Kidney tubule cell (primary cell): ENCODE measurements around the gene PGA4.
"Not testable (repeated sequence)": the region's sequence is repeated elsewhere in the genome, so short reads cannot be mapped to it uniquely, and the experiment has no call there.

ENCODE experiments used
- DNase-seq: peaks from one replicate; pipeline ENCODE4 v3.0.0-alpha.2; 2018; ENCODE audit warnings: low spot score

The PGA4 gene

DNA sequence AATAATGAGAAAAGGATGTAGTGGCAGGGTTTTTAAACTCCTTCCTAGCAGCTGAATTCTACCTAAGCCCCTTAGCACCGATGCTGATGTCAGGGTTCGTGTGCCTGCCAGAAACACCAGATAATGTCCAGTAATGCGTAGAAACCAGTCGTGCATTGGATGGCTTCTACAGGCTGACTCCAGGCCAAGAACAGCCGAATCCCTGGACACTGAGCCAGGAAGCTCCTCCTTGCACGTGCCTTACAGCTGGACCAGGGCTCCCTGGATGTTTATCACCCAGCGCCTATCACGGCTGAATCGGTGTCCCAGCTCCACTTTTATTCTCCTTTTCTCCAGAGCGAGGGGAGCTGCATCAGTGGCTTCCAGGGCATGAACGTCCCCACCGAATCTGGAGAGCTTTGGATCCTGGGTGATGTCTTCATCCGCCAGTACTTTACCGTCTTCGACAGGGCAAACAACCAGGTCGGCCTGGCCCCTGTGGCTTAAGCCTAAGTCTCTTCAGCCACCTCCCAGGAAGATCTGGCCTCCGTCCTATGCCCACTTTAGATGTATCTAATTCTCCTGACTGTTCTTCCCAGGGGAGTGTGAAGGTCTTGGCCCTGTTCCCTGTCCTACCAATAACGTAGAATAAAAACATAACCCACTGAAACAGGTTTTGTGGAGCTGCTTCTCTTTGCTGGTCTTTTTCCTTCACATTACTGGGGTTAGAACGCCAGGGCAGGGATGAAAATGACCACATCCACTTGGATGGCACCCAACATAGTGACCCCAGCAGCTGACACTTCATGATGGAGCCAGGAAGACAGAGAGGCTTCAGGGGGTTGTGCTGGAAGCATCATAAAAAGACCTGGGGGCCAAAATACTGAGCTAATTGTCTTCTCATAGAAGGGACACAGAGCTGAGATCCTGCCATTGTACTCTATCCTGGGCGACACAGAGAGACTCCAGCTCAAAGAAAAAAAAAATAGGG, 28.9 kb downstream of the PGA4 start:
- DNase-seq = peak; percentile 46

- DNase-seq = not testable (repeated sequence)
These were observed 30.2 kb downstream of the PGA4 start for GRCh38 chr11:61252332-61252731.

DNA sequence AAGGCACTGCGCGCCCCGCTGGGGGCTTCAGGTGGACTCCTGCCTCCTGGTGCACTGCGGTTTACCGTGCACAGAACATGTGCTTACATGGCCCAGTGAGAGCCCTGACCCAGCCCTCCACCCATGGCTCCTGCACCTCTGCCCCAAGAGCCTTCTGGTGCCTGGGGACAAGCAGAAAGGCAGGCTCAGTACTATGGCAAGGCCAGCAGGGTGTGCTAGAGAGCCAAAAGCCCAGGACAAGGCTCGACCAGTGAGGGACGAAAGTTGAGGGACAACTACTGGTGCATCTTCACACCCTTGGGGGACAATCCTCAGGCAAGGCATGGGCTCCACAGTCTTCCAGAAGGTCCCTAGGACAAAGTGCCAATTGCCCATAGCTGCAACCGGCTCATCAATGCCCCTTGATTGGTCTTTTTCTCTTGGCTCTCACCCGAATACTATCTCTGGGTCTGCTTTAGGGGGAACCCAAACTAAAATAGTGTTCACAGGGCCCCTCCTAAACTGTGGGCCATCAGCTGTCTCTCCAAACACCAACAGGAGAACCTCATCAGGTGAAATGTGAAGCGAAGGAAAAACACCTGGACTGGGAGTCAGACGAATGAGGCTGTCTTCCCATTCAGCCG, 32.4 kb downstream of the PGA4 start:
- peak; percentile 60 for DNase-seq

DNA sequence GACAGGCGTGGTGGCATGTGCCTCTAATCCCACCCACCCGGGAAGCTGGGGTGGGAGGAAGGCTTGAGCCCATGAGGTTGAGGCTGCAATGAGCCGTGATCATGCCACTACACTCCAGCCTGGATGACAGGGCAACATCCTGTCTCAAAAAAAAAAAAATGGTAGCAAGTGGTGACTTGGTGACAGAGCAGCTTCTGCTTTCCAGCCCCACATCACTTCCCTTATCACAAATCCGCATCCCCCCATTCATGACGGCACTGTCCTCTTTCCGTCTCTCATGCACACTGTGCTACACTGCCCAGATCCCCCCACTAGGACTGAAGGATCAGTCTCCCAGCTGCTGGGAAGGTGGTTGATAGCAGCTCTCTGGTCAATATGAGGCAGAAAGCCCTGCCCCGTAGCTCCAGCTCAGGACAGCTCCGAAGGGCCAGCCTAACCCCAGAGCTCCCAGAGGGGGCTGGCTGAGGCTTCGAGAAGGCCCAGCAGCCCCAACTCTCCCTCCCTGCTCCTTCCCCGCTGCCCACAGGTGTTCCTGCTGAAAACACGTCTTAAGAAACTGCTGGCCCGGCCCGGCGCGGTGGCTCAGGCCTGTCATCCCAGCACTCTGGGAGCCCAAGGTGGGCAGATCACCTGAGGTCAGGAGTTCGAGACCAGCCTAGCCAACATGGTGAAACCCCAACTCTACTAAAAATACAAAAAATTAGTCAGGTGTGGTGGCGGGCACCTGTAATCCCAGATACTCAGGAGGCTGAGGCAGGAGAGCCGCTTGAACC, 34.7 kb downstream of the PGA4 start:
- DNase-seq = no peak

- DNase-seq = no peak
These were observed 36.4 kb downstream of the PGA4 start for GRCh38 chr11:61258546-61258945.

- DNase-seq = no peak
These were observed 37.2 kb downstream of the PGA4 start for GRCh38 chr11:61259363-61259762.

- DNase-seq = no peak
These were observed 42.2 kb downstream of the PGA4 start for GRCh38 chr11:61264371-61264770.

GRCh38 chr11:61264795-61265194, 42.6 kb downstream of the PGA4 start:
- DNase-seq = no peak

- DNase-seq = no peak
These were observed 43.2 kb downstream of the PGA4 start for GRCh38 chr11:61265357-61265756.

DNA sequence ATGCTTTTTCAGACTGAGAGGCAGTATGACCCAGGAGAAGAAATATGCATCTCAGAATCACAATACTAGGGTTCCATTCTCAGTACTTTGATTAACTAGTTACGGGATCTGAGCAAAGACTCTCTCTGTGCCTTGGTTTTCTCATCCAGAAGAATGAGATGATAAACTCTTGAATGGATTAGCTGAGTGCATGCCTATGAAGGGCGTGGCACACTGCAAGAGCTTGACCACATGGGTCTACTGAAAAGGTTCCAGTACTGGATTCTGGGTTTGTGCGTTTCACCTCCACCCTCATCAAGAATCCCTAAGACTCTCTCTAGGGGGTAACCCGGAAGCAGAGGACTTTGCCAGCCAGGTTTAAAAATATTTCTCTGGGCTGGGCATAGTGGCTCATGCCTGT, 44.5 kb downstream of the PGA4 start:
- no peak for DNase-seq

- no peak for DNase-seq
These were observed 45.3 kb downstream of the PGA4 start for GRCh38 chr11:61267437-61267841.

GRCh38 chr11:61268588-61269250, 46.6 kb downstream of the PGA4 start:
- no peak for DNase-seq

- peak; percentile 40 for DNase-seq
These were observed 48.4 kb downstream of the PGA4 start for GRCh38 chr11:61270354-61271076.

DNA sequence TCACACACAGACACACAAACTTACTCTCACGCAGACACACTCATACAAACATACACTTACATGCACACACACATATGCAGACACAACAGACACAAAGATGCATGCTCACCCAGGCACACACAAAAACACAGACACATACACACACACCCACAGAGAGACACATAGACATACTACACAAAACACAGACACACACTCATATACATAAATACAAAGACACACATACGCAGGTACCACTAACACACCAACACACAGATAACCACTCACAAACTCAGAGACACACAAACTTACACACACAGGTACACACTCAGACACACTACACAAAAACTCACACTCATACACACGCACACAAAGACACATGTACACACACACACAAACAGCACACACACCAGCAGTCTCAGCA, 50.6 kb downstream of the PGA4 start:
- DNase-seq = no peak

GRCh38 chr11:61273178-61274078, 51.3 kb downstream of the PGA4 start:
- peak; percentile 29 for DNase-seq

- DNase-seq = no peak
These were observed 51.9 kb downstream of the PGA4 start for GRCh38 chr11:61274084-61274483.

GRCh38 chr11:61275191-61275590, 53.0 kb downstream of the PGA4 start:
- no peak for DNase-seq

GRCh38 chr11:61277186-61278000, 55.2 kb downstream of the PGA4 start:
- DNase-seq = no peak

DNA sequence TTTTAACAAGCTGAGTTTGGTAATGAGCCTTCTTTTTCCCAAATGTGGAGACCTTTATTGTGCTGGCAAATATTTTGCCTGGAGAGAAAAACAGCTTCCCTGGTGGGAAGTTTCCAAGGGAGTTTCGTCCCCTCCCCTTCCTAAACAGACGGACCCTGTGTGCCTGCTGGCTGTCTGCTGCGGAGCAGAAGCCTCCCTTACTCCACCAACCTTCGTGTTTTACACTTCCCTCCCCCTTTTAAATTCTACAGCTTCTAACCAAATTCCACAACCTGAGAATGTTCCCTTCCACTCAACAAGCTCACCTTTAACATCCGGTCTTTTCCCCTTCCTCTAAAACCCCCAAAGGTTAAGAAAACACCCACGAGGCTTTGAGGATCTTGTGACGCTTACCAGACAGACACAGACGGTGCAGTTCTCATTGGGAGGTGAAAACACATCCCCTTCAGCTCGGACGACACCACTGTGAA, 55.9 kb downstream of the PGA4 start:
- no peak for DNase-seq
